H1 (cell line): ENCODE measurements around the gene NUDC. TPM values are rescaled to one million over a fixed set of nuclear protein-coding genes. Genes with fewer than 3 reads are reported as not detected.
A peak's percentile ranks its signal among the peaks of the same experiment; 100 is the strongest.

Source experiments
- CHD7 ChIP-seq: fragments of 300-600 bp; sonication (generic); IDR thresholded peaks from 2 replicates; pipeline ENCODE4 v1.7.1; 2012; ENCODE audit warnings: low read length, moderate library complexity, mild to moderate bottlenecking, inconsistent platforms; ENCODE audit not compliant: insufficient replicate concordance
- HDAC6 ChIP-seq: IDR thresholded peaks from one replicate; pipeline ENCODE4 v1.7.1; 2012; ENCODE audit warnings: low read depth, mild to moderate bottlenecking, inconsistent platforms, low read length, moderate library complexity
- JUN ChIP-seq: IDR thresholded peaks from 2 replicates; pipeline ENCODE4 v1.6.1; 2011; ENCODE audit warnings: low read depth, mild to moderate bottlenecking, improper control_type of control experiment, low read length
- JUND ChIP-seq: IDR thresholded peaks from 2 replicates; pipeline ENCODE4 v1.6.1; 2011; ENCODE audit warnings: mild to moderate bottlenecking, improper control_type of control experiment, low read length
- MAFK ChIP-seq: IDR thresholded peaks from 2 replicates; pipeline ENCODE4 v1.6.1; 2012; ENCODE audit warnings: low read depth, mild to moderate bottlenecking, improper control_type of control experiment, low read length
- POU5F1 ChIP-seq: IDR thresholded peaks from 2 replicates; pipeline ENCODE4 v1.6.1; 2011; ENCODE audit warnings: low read depth, mild to moderate bottlenecking, low read length, moderate library complexity
- SP2 ChIP-seq: IDR thresholded peaks from 2 replicates; pipeline ENCODE4 v1.6.1; 2012; ENCODE audit warnings: mild to moderate bottlenecking, low read length, inconsistent platforms
- TBP ChIP-seq: IDR thresholded peaks from 2 replicates; pipeline ENCODE4 v1.6.1; 2011; ENCODE audit warnings: low read depth, low read length, improper control_type of control experiment
- ZNF274 ChIP-seq: IDR thresholded peaks from 2 replicates; pipeline ENCODE4 v1.7.0; 2012; ENCODE audit warnings: low read length, borderline replicate concordance; ENCODE audit errors: extremely low read depth
- polyA plus RNA-seq, 7 experiments: library from polyadenylated mRNA; depleted of rRNA in 3 of 7; stranded (reverse) in 5 of 7; unstranded in 2 of 7; fragments of >200 nt in 5 of 7; fragments of 200-250 nt in 2 of 7; gene quantifications; 1 replicate in 5 of 7; 2 replicates in 1 of 7; 4 replicates in 1 of 7; pipeline versions ENCODE4 v1.2.1 to v1.2.3, GENCODE V29; 2011 to 2013; ENCODE audit warnings: missing spikeins in 2 of 7, mixed read lengths in 2 of 7
- total RNA-seq: library from RNA; stranded (reverse); fragmentation: NEBNext Ultra II Directional; extraction: Animal tissue kit (Norgen Biotek cat#: 25700); gene quantifications from 2 replicates; pipeline ENCODE4 v1.2.1, GENCODE V29; 2021

Gene NUDC
- total and polyA plus RNA-seq, 2 of the 8 experiments (the other 6 are each of a cell fraction or from before 2014, with no cell fraction given): 43.2 to 131 TPM

GRCh38 chr1:26993237-26994019 is 71.9 kb downstream of the NUDC start, which contains the start of gene TRNP1 (continued):
- TF ChIP-seq JUN (no peak), CHD7 (no peak), SP2 (no peak), JUND (no peak), HDAC6 (no peak), MAFK (no peak), ZNF274 (no peak), TBP (peak; percentile 95), POU5F1 (no peak)
